CD4-positive, alpha-beta memory T cell (primary cell): ENCODE data around the gene TSFM. TPM values are rescaled to one million over a fixed set of nuclear protein-coding genes. Genes with fewer than 3 reads are reported as not detected.

Experiments
- CTCF ChIA-PET: fragments of 350-600 bp; sonication (Branson Sonifier 250); formaldehyde crosslinking; loops from one replicate; lab custom pipeline; 2021; ENCODE audit warnings: inconsistent platforms; ENCODE audit not compliant: partially characterized antibody; lab: Charles Lee
- POLR2A ChIA-PET: fragments of 350-600 bp; sonication (Branson Sonifier 250); formaldehyde crosslinking; loops from one replicate; lab custom pipeline; 2021; ENCODE audit not compliant: partially characterized antibody; lab: Charles Lee
- DNase-seq, 5 donors: peaks; one replicate each; pipeline versions ENCODE4 v3.0.0 to v3.0.0-alpha.2; 2020 to 2022; ENCODE audit warnings: mixed read lengths in 1 of 5
- H3K27ac ChIP-seq: one replicate; pipeline ENCODE4 v1.7.0; 2013; ENCODE audit warnings: low read depth, low read length
- H3K27me3 ChIP-seq: 2 replicates; pipeline ENCODE4 v1.7.0; 2013; ENCODE audit warnings: mild to moderate bottlenecking, low read length, moderate library complexity; ENCODE audit not compliant: insufficient read depth
- H3K36me3 ChIP-seq: 2 replicates; pipeline ENCODE4 v1.7.0; 2013; ENCODE audit warnings: mild to moderate bottlenecking, low read length, moderate library complexity; ENCODE audit not compliant: insufficient read depth
- H3K4me1 ChIP-seq: 2 replicates; pipeline ENCODE4 v1.7.0; 2013; ENCODE audit warnings: mild to moderate bottlenecking, low read length, moderate library complexity; ENCODE audit not compliant: insufficient read depth
- H3K4me3 ChIP-seq, 2 donors: one replicate each; pipeline ENCODE4 v1.7.0; 2013; ENCODE audit warnings: low read length in 2 of 2, mild to moderate bottlenecking in 1 of 2
- H3K9me3 ChIP-seq, 2 donors: one replicate each; pipeline ENCODE4 v1.7.0; 2013; ENCODE audit warnings: low read length in 2 of 2, control low read depth in 1 of 2; ENCODE audit not compliant: control insufficient read depth in 1 of 2
- H3K27ac Mint-ChIP-seq, 7 donors: one replicate each; pipeline ENCODE4 v1.8.0; 2020 to 2021; ENCODE audit warnings: mixed read lengths in 7 of 7, mild to moderate bottlenecking in 6 of 7, inconsistent platforms in 3 of 7, moderate library complexity in 3 of 7
- H3K27me3 Mint-ChIP-seq, 2 donors: one replicate each; pipeline ENCODE4 v1.8.0; 2020 to 2021; ENCODE audit warnings: mixed read lengths in 2 of 2
- H3K36me3 Mint-ChIP-seq, 2 donors: one replicate each; pipeline ENCODE4 v1.8.0; 2020 to 2021; ENCODE audit warnings: mixed read lengths in 2 of 2, inconsistent platforms in 1 of 2, mild to moderate bottlenecking in 1 of 2
- H3K4me1 Mint-ChIP-seq, 4 donors: one replicate each; pipeline ENCODE4 v1.8.0; 2020 to 2021; ENCODE audit warnings: mixed read lengths in 4 of 4, mild to moderate bottlenecking in 1 of 4
- H3K4me3 Mint-ChIP-seq, 8 donors: one replicate each; pipeline ENCODE4 v1.8.0; 2020 to 2021; ENCODE audit warnings: mixed read lengths in 8 of 8, mild to moderate bottlenecking in 7 of 8, moderate library complexity in 6 of 8, inconsistent platforms in 3 of 8
- H3K9me3 Mint-ChIP-seq, 8 donors: one replicate each; pipeline ENCODE4 v1.8.0; 2020 to 2021; ENCODE audit warnings: mixed read lengths in 8 of 8, mild to moderate bottlenecking in 5 of 8, inconsistent platforms in 3 of 8, moderate library complexity in 1 of 8
- intact Hi-C: fragments of 100-400 bp; cut with micrococcal nuclease; formaldehyde crosslinking; loops from one replicate; pipeline ENCODE4 v1.15.1; 2023
- polyA plus RNA-seq, 2 donors: library from polyadenylated mRNA; unstranded; fragments of 300-500 nt; fragmentation: Illumina TruSeq; gene quantifications; one replicate each; pipeline ENCODE4 v1.2.3, GENCODE V29; 2021
- total RNA-seq, 2 experiments: library from RNA; stranded (reverse); gene quantifications; one replicate each; pipeline ENCODE4 v1.2.3, GENCODE V29; 2021

The TSFM gene
- total and polyA plus RNA-seq, 4 experiments from 2014 or later, result 18.9 to 32.5 (median 22.7) TPM

- POLR2A ChIA-PET, result interaction anchor here (0.6 to 4.3 kb wide), 7 partner anchors 10 to 132 kb away, joined by 3 to 45 read pairs (median 4); partner anchors contain the start of genes TSFM and TSPAN31
- intact Hi-C loops, result loop anchor here (1.0 to 2.0 kb wide), 2 partner anchors 10 to 139 kb away; no protein-coding TSS in a partner anchor
- DNase-seq, result no peak
Observed at GRCh38 chr12:57765698-57766463, 16.7 kb upstream of the TSFM start.

GRCh38 chr12:57766464-57767304 is 15.9 kb upstream of the TSFM start, which contains the start of gene CYP27B1:
Gene CYP27B1, minus strand, starts transcription at chr12:57767078. Its CDS starts 37 bp downstream, at chr12:57767041.
- peaks cover 11 to 15% of the 10 kb centered on the region in 2 donors for H3K36me3 Mint-ChIP-seq
- Histone ChIP-seq H3K27ac (no peak within 1 kb of the TSS), H3K27me3 (peaks cover 19% of the 10 kb centered on the region), H3K4me3 (peak within 1 kb of the TSS; percentile 37 to 60), H3K9me3 (no peaks in the 10 kb centered on the region), H3K4me1 (peaks cover 43% of the 10 kb centered on the region), H3K36me3 (no peaks in the 10 kb centered on the region)
- H3K27ac Mint-ChIP-seq, result peak within 1 kb of the TSS in 5 of 7 donors; percentile 54 to 78 (median 64)
- H3K9me3 Mint-ChIP-seq, result peaks cover 0 to 2% (median 0%) of the 10 kb centered on the region in 8 donors
- POLR2A ChIA-PET, result interaction anchor here (0.6 to 4.3 kb wide), 9 partner anchors 9 to 131 kb away, joined by 3 to 45 read pairs (median 4); partner anchors contain the start of genes CDK4, TSFM and TSPAN31
- no peak for DNase-seq
- CTCF ChIA-PET, result interaction anchor here (0.6 to 4.8 kb wide), 11 partner anchors 7 to 139 kb away, joined by 3 to 36 read pairs (median 4); no protein-coding TSS in a partner anchor
- H3K27me3 Mint-ChIP-seq, result peaks cover 6 to 15% of the 10 kb centered on the region in 2 donors
- H3K4me1 Mint-ChIP-seq, result peaks cover 14 to 49% (median 31%) of the 10 kb centered on the region in 4 donors
- H3K4me3 Mint-ChIP-seq, result peak within 1 kb of the TSS; percentile 85 to 94 (median 88)
- intact Hi-C loops, result no loop called here

More at GRCh38 chr12:57765698-57766463, 16.7 kb upstream of the TSFM start:
- Histone ChIP-seq H3K27ac (no peak overlapping the region), H3K9me3 (no peaks in the 10 kb centered on the region), H3K36me3 (no peaks in the 10 kb centered on the region), H3K4me1 (peaks cover 35% of the 10 kb centered on the region), H3K27me3 (peaks cover 19% of the 10 kb centered on the region), H3K4me3 (peak overlapping the region; percentile 37 to 60)
- CTCF ChIA-PET, result interaction anchor here (0.6 to 3.6 kb wide), 10 partner anchors 9 to 140 kb away, joined by 3 to 36 read pairs (median 5); partner anchors contain the start of gene TSFM
- H3K4me1 Mint-ChIP-seq, result peaks cover 9 to 48% (median 24%) of the 10 kb centered on the region in 4 donors
- H3K27ac Mint-ChIP-seq, result peak overlapping the region in 5 of 7 donors; percentile 36 to 78 (median 64)
- peaks cover 6 to 13% of the 10 kb centered on the region in 2 donors for H3K27me3 Mint-ChIP-seq
- peak overlapping the region; percentile 85 to 94 (median 88) for H3K4me3 Mint-ChIP-seq
- H3K36me3 Mint-ChIP-seq, result peaks cover 11 to 14% of the 10 kb centered on the region in 2 donors
- H3K9me3 Mint-ChIP-seq, result peaks cover 0 to 2% (median 0%) of the 10 kb centered on the region in 8 donors

DNA sequence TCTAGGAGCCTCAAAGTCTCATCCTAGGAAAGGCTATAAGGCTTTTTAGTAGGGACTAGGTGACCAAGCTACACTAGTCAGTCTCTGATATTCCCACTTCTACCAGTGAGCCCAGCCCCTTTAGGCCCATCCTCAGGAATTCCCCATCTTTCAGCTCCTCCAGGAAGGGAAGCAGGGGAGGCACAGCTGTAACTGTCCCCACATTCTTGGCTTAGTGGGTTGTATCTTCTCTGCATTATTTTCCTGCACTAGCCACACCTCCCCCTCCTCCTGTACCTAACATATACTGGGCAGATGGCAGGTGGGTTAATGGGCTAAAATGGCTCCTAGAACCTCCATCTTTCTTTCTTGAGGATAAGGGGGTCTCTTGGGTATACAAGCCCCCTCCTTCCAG is 15.3 kb upstream of the TSFM start:
- intact Hi-C loops, result no loop called here

DNA sequence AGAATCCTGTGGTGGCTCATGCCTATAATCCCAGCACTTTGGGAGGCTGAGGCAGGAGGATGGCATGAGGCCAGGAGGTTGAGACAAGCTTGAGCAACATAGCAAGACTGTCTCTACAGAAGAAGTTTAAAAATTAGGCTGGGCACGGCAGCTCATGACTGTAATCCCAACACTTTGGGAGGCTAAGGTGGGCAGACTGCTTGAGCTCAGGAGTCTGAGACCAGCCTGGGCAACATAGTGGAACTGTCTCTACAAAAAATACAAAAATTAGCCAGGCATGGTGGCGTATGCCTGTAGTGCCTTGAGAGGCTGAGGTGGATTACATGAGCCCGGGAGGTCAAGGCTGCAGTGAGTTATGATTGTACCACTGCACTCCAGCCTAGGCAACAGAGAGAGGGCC is 14.7 kb upstream of the TSFM start:
- H3K4me3 Mint-ChIP-seq, result peak overlapping the region in 1 of 8 donors; percentile 27
- no peak for DNase-seq
- Histone ChIP-seq H3K9me3 (no peaks in the 10 kb centered on the region), H3K36me3 (no peaks in the 10 kb centered on the region), H3K4me1 (peaks cover 48% of the 10 kb centered on the region), H3K4me3 (no peak overlapping the region), H3K27me3 (peaks cover 19% of the 10 kb centered on the region), H3K27ac (no peak overlapping the region)
- peaks cover 0 to 2% (median 0%) of the 10 kb centered on the region in 8 donors for H3K9me3 Mint-ChIP-seq
- H3K36me3 Mint-ChIP-seq, result peaks cover 11 to 20% of the 10 kb centered on the region in 2 donors
- H3K4me1 Mint-ChIP-seq, result peaks cover 18 to 56% (median 36%) of the 10 kb centered on the region in 4 donors
- intact Hi-C loops, result no loop called here
- CTCF ChIA-PET, result interaction anchor here (0.8 to 4.8 kb wide), 8 partner anchors 9 to 138 kb away, joined by 3 to 36 read pairs (median 10); no protein-coding TSS in a partner anchor
- H3K27ac Mint-ChIP-seq, result no peak overlapping the region
- POLR2A ChIA-PET, result interaction anchor here (0.6 to 4.3 kb wide), 7 partner anchors 9 to 165 kb away, joined by 3 to 45 read pairs (median 4); partner anchors contain the start of genes CDK4, TSFM and TSPAN31
- peaks cover 6 to 15% of the 10 kb centered on the region in 2 donors for H3K27me3 Mint-ChIP-seq

More for the DNA sequence above, 15.3 kb upstream of the TSFM start:
- peaks cover 19% of the 10 kb centered on the region for H3K27me3 ChIP-seq
- H3K4me1 ChIP-seq, result peaks cover 45% of the 10 kb centered on the region
- no peaks in the 10 kb centered on the region for H3K9me3 ChIP-seq
- no peak overlapping the region for H3K27ac Mint-ChIP-seq
- no peak overlapping the region for H3K4me3 ChIP-seq
- DNase-seq, result no peak
- H3K36me3 ChIP-seq, result no peaks in the 10 kb centered on the region
- H3K36me3 Mint-ChIP-seq, result peaks cover 11 to 19% of the 10 kb centered on the region in 2 donors
- peak overlapping the region in 3 of 8 donors; percentile 6 to 94 (median 91) for H3K4me3 Mint-ChIP-seq
- ChIA-PET CTCF (interaction anchor here (0.8 to 4.8 kb wide), 9 partner anchors 8 to 138 kb away, joined by 3 to 36 read pairs (median 4); no protein-coding TSS in a partner anchor), POLR2A (interaction anchor here (1.0 to 4.3 kb wide), 8 partner anchors 8 to 26 kb away, joined by 3 to 45 read pairs (median 4); partner anchors contain the start of genes CDK4, TSFM and TSPAN31)
- H3K27me3 Mint-ChIP-seq, result peaks cover 6 to 15% of the 10 kb centered on the region in 2 donors
- H3K9me3 Mint-ChIP-seq, result peaks cover 0 to 2% (median 0%) of the 10 kb centered on the region in 8 donors
- no peak overlapping the region for H3K27ac ChIP-seq
- H3K4me1 Mint-ChIP-seq, result peaks cover 17 to 54% (median 34%) of the 10 kb centered on the region in 4 donors

DNA sequence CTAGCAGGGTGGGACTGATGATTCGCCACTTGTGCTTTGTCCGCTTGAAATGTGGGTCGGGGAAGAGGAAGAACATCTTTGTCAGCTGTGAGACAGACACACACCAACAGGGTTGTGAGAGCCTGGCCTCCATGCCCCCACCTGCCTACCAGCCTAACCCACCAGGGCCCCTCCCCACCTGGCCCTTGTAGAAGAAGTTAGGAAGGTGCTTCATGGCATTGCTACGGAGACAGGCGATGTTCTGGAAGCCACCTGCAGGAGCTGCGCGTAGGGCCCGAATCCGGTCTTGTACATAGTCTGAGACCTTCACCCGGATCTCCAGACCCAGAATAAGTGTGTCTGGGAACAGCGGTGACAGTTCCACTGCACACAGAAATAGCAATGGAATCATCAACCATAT is 13.0 kb upstream of the TSFM start:
- H3K27ac Mint-ChIP-seq, result peak overlapping the region in 4 of 7 donors; percentile 8 to 72 (median 59)
- no peaks in the 10 kb centered on the region for H3K9me3 ChIP-seq
- H3K9me3 Mint-ChIP-seq, result peaks cover 0 to 2% (median 0%) of the 10 kb centered on the region in 8 donors
- H3K27ac ChIP-seq, result no peak overlapping the region
- no peaks in the 10 kb centered on the region for H3K36me3 ChIP-seq
- no peak for DNase-seq
- H3K4me3 ChIP-seq, result no peak overlapping the region
- peaks cover 52% of the 10 kb centered on the region for H3K4me1 ChIP-seq
- H3K27me3 Mint-ChIP-seq, result peaks cover 1 to 9% of the 10 kb centered on the region in 2 donors
- H3K4me1 Mint-ChIP-seq, result peaks cover 19 to 54% (median 32%) of the 10 kb centered on the region in 4 donors
- peaks cover 19% of the 10 kb centered on the region for H3K27me3 ChIP-seq
- CTCF ChIA-PET, result interaction anchor here (1.7 to 4.8 kb wide), 2 partner anchors 10 to 12 kb away, joined by 4 to 27 read pairs; no protein-coding TSS in a partner anchor
- POLR2A ChIA-PET, result interaction anchor here (1.2 kb wide), 1 partner anchor 13 kb away, joined by 3 read pairs; the partner anchor contains the start of gene TSFM
- peaks cover 11 to 21% of the 10 kb centered on the region in 2 donors for H3K36me3 Mint-ChIP-seq
- intact Hi-C loops, result no loop called here
- H3K4me3 Mint-ChIP-seq, result peak overlapping the region in 6 of 8 donors; percentile 2 to 77 (median 21)

DNA sequence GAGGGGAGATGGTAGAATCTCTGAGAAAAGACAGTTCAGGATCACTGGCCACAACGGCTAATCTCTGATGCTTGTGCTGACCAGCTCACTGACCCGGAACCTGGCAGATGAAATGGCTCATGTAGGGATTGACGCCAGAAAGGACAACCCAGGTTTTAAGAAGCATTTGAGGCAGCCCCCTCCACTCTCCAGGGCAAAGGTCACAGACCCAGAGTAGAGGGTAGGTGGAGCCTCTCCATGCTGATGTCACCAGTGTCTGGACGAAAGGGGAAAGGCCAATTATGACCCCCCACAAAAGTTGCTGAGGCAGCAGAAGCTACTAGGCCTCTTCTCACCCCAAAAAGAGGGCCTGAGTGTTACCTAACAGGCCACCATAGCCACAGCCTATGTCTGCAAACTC is 11.9 kb upstream of the TSFM start:
- Histone ChIP-seq H3K4me3 (no peak overlapping the region), H3K9me3 (no peaks in the 10 kb centered on the region), H3K4me1 (peaks cover 41% of the 10 kb centered on the region), H3K36me3 (no peaks in the 10 kb centered on the region), H3K27ac (peak overlapping the region; percentile 84), H3K27me3 (peaks cover 14% of the 10 kb centered on the region)
- Mint-ChIP-seq H3K36me3 (peaks cover 13 to 23% of the 10 kb centered on the region in 2 donors), H3K4me1 (peaks cover 19 to 43% (median 26%) of the 10 kb centered on the region in 4 donors), H3K4me3 (peak overlapping the region in 5 of 8 donors; percentile 5 to 98 (median 57)), H3K9me3 (peaks cover 0 to 2% (median 0%) of the 10 kb centered on the region in 8 donors), H3K27ac (peak overlapping the region; percentile 33 to 99 (median 78)), H3K27me3 (peaks cover 1 to 8% of the 10 kb centered on the region in 2 donors)
- intact Hi-C loops, result no loop called here
- ChIA-PET POLR2A (interaction anchor here (0.7 kb wide), 1 partner anchor 36 kb away, joined by 3 read pairs; no protein-coding TSS in a partner anchor), CTCF (interaction anchor here (0.8 to 4.8 kb wide), 3 partner anchors 11 to 12 kb away, joined by 4 to 27 read pairs (median 4); partner anchors contain the start of gene TSFM)
- DNase-seq, result no peak
